Cardiac septum (tissue), 1 donor: ENCODE data around the gene FANK1. TPM values are rescaled to one million over a fixed set of nuclear protein-coding genes. Genes with fewer than 3 reads are reported as not detected.

Experiments
- DNase-seq: peaks from one replicate; pipeline ENCODE4 v3.0.0-alpha.2; 2020; ENCODE audit warnings: low spot score
- intact Hi-C: fragments of 100-400 bp; cut with DNase I; formaldehyde crosslinking; loops from one replicate; pipeline ENCODE4 v1.14.0; 2022
- total RNA-seq: library from RNA; stranded (reverse); fragmentation: NEBNext Ultra II Directional; extraction: Animal tissue kit (Norgen Biotek cat#: 25700); gene quantifications from one replicate; pipeline ENCODE4 v1.2.1, GENCODE V29; 2021
- donor health status: DM: no; HTN: no; CAD: no.

The FANK1 gene
- total RNA-seq, 1 donor from 2014 or later: 0.43 TPM

DNA sequence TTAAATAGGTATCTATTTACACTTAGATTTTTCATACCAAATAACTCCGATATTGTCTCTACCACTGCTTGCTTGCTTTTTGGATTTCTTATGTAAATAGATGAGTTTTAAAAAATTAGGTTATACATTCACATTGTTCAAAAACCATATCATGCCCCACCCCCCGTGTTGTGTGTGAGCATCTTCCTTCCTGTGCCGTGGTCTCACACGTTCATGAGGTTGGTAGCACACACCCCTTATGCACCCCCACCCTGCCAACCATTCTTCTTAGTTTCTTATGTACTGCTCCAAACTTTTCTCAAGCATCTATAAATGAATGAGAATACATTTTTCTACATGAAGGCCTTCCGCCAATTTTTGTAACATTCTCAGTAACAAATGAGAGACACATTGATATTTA, 115.6 kb downstream of the FANK1 start:
- intact Hi-C loops: no loop called here
- DNase-seq: no peak

DNA sequence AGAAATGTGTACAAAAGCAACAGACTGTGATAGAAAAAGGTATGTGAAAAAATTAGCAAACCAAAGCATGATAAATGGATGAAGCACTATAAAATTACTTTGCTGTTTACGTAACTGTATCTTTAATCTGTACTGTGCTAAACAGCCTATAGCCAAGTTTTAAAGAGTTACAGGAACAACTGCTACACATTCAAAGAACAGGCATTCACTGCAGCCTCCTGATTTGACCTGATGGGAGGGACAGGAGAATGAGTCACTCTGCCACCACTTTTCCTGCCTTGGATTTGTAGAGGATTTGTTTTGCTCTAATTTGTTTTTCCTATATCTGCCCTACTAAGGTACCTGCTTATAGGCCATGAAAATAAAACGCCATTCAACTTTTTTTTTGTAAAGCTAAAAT, 116.1 kb downstream of the FANK1 start:
- DNase-seq: no peak
- intact Hi-C loops: no loop called here

DNA sequence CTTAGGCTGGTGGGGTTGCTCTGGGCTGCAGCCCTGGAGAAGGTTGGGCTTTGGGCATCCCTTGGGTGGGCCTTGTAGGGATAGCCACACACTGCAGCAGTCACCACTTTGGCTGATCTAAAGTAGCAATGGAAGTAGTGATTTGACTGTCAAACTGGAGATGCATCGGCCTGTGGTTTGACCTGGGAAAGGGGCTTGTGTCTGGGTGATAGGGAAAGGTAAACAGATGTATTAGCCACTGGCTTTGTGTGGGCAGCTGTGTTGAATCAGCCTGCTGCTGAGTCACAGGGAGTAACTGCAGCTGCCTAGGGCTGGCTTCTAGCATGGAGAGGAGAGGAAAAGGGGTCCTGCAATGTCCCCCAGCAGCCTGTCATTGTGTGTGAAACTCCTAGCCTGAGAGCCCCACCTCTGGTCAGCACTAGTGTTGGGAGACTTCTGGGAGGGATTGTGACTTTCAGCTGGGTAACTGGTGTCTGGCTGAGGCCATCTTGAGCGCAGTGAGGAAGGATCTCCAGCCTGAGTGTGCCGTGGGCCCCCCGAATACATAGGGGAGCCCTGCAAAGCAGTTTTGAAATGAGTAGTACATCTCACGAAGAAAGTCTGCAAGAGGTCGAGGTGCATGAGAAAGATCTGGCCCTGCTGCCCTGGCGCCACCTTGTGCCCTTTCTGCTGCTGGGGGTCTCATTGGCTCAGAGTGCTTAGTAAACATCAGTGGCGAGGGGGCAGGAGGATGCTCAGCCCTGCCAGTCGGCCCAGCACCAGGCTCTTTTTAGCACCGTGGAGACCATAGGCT, 117.3 kb downstream of the FANK1 start:
- intact Hi-C loops: no loop called here
- DNase-seq: no peak

DNA sequence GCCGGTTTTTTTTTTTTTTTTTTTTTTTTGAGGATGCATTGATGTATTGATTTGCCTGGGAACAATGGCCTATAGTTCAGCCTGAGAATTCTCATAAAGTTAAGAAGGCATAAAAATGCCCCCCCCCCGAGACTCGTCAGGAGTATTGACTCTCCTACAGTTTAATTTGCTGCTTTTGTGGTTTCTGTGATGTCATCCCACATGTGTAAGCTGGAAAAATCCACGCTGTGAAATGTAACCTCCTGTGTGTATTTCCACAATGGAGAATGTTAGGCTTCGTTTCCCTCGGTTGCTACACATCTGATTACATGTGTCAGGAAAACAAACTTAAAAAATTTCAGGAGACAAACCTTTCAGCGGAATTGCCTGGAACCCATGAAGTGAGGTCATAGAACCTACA, 117.9 kb downstream of the FANK1 start:
- intact Hi-C loops: no loop called here

DNA sequence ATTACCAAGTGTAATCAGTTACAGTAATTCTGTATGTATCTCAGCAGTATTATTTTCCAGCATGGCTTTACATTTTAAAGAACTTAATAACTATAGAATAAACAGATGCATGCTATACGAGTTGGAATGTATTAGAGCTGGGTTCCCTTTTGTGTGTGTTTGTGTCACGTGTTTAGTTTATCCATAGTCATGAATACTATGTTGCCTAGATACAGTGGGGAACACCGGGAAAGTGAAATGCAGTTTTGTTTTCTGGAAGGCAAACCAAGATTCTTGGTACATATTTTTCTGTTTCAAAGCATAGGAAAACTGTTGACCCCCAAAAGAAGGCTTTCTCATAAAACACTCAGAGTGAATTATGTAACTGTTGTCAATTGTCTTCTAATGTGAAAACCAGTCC, 119.0 kb downstream of the FANK1 start:
- intact Hi-C loops: no loop called here
- DNase-seq: no peak

More for the DNA sequence above, 117.9 kb downstream of the FANK1 start:
- DNase-seq: no peak

DNA sequence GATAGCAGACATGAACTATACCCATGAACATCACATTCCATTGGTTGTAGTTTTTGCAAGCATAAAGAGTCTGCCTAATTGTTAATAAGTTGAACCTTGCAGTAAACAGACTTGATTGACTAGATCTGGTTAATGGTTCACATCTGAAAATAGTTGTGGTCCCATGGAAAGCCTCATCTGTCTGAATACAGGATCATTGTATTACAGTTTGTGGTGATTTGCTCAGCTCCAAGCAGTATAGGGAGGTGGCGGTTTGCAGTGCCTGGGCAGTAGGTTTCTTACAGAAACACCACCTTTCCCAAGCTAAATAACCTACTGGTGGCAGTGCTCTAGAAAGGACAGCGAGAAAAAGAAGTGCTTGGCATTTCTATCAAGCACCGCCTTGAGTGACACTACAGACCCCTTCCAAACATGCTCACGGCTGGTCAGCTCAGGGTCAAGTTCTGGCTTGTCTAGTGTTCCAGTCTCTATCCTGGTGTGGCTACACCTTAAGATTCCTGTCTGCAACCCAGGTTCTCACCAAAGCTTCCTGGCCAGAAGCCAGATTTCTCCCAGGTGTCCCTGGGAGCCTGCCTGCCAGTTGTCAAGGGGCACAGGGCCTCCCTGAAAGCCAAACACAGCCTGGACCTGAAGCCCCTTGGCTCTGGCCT, 119.9 kb downstream of the FANK1 start:
- no peak for DNase-seq
- intact Hi-C loops: no loop called here

DNA sequence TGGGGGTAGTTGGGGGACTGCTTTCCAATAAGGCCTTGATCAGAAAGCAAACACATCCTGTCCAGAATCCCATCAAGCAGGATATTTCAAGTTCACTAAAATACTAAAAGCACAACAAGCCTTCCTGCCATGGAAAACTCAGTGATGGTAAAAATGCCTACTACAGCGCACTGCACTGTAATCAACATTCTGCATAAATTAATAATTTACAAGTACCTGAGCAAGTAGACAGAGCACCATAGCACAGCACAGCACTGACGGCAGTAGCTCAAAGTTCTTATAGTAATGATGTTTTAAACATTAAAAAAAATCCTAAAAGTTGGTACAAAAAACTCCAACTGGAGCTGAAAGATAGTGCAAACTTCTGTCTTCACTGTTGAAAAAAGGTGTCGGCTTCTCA, 120.5 kb downstream of the FANK1 start:
- intact Hi-C loops: no loop called here
- DNase-seq: no peak

DNA sequence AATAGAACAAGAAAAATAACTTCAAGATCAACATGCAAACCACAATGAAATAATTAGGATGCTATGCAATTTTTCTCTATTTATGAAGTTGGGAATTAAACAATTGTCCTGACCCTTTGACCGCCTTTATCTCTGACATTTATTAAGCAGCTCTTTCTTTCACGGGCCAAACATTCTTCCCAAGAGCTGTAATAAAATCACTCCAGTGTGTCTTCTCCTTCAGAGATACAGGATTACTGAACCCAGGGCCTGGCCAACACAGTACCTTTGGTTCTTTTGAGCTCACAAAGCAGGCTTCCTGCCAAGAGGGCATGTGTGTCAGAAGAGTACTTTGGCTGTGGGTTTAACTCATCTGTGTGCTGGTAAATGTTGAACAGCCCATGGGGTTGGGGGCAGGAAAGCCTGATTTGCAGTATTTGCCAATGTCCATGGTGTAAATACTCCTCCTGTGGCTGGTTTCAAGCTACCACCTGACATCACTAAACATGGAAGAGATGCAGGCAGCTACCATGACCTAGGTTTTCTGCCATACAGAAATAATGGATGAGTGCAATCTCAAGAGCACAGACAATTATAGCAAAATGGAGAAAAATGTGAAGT, 121.7 kb downstream of the FANK1 start:
- no peak for DNase-seq
- intact Hi-C loops: no loop called here

DNA sequence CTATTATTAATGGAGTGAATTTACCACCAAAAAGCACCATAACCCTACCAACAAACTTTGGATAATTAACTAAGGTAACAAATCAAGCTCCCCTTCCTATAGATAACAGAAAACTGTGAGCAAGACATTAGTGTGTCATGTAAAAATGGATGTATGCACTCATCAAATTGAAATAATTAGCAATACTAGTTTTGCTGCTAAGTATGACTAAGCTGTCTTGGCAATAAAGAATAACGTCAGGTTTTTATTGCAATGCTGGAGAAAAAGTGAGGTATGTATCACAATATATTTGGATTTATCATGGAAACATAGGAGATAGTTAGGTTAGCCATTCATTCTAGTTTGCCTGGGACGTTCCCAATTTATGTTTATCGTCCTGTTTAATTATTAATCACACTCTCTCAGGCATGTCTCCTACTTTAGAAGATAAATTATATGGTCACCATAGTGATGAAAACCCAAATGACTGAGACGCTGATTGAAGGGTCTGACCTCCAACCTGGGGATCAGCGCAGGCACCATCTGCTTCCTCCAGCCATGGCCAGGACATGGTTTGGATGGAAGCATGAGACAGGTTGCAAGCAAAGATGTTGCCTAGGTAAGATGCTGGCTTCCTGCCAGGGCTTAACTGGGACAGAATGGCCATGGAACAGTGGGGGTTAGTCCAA, 125.6 kb downstream of the FANK1 start:
- DNase-seq: no peak
- intact Hi-C loops: no loop called here

DNA sequence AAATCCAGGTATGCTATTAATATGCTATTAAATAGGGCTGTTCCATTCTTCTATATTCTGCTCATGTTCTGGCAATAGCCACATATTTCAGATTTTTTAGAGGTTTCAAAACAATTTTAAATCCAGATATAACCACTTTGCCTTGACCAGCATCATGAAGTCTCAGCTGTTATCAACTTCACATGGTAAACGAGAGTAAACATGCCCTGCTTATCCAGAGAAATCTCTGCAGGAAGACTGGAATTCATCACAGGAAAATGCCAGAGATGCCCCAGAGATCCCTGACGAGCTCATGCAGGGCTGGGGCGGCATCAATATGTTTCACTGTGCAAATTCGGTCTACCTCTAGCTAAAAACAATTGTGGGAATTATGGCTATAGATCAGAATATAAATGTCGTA, 126.5 kb downstream of the FANK1 start:
- no peak for DNase-seq
- intact Hi-C loops: no loop called here

DNA sequence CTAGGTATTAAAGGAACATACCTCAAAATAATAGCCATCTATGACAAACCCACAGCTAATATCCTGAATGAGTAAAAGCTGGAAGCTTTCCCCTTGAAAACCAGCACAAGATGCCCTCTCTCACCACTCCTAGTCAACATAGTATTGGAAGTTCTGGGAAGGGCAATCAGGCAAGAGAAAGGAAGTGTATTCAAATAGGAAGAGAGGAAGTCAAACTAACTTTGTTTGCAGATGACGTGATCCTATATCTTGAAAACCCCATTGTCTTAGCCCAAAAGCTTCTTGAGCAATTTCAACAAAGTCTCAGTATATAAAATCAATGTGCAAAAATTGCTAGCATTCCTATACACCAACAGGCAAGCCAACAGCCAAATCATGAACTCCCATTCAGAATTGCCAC, 131.3 kb downstream of the FANK1 start:
- no peak for DNase-seq
- intact Hi-C loops: no loop called here

DNA sequence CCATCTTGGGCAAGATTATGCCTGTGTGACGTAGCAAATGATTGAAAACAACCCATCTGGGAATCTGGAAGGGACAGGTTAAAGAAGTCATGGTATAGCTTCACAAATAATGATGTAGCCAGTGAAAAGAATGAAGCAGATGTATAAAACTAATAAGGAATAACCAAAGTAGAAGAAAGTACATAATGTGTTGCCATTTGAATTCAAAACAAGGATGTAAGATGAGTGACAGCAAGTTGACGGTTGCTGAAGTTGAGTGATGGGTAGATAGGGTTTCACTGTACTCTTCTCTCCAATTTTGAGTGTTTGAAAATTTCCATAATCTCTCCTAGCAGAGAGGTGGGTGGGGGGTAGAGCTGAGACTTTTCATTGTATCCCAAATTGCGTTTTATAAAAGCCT, 133.6 kb downstream of the FANK1 start:
- intact Hi-C loops: no loop called here
- DNase-seq: no peak

DNA sequence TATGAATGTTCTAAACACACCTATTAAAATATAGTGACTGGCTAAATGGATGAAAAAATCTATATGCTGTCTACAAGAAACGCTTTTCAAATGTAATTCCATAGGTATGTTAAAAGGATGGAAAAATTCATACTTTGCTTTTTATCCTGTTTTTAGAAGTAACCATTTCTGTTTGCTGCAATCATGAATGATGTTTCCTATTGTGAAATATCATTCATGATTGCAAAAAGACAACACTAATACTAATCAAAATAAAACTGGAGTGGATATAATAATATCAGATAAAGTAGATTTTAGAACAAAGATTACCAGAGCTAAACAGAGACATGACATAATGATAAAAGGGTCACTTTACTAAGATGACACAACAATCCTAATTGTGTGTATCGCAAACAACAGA, 138.2 kb downstream of the FANK1 start:
- DNase-seq: no peak
- intact Hi-C loops: no loop called here

DNA sequence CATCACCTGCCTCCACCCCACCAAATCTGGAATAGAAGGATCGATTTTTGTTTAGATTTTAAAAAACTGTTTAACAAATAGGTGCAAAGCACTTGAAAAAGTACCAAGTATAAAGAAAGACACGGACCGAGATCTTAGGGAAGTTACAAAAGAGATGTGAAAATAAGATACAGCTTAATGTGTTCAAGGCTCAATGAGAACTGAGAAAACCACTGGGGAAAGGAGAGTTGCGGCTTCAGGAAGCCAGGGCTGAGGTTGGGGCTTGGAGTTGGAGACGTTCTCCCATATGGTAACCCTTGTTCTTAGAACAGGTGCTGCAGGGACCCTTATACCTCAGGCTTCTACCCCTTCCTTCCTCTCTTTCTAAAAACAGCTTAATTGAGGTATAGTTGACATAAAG, 140.2 kb downstream of the FANK1 start:
- intact Hi-C loops: no loop called here
- no peak for DNase-seq

DNA sequence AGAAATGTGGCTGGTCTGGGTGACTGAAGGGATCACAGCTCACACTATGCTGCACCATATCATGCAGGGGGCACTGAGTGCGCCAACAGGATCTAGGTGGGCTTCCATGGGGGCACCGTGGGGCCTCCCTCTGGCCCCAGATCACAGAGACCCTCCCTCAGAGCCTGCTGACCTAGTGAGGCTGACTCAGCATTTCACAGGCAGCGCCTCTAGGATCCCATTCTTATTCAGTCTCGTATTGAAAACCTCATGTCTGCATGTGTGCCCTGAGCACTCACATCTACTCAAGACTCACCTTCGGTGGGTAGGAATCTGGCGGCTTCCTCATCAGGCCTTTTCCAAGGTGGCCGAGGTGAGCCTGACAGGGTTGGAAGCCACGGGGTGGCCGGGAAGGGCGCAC, 141.6 kb downstream of the FANK1 start:
- intact Hi-C loops: no loop called here
- DNase-seq: no peak

DNA sequence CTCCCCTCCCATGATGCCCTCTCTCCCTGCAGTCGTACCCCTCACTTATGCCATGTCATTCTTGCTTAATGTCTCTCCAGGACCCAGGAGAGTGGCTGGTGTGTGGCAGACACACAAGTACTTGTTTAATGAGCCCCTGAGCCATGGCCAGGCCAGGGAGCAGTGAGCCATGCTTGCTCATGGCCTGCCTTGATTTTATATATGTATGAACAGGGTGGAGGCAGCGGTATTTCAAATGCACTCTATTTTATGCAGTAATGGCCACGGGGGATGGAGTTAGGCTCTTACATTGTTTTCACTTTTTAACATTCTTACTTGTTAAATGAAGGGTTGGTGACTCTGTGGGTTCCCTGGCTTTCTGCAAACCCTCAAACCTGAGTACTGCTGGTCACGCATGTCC, 144.8 kb downstream of the FANK1 start:
- DNase-seq: peak; percentile 31
- intact Hi-C loops: loop anchor here (10.0 kb wide), 1 partner anchor 114 kb away; no protein-coding TSS in a partner anchor

DNA sequence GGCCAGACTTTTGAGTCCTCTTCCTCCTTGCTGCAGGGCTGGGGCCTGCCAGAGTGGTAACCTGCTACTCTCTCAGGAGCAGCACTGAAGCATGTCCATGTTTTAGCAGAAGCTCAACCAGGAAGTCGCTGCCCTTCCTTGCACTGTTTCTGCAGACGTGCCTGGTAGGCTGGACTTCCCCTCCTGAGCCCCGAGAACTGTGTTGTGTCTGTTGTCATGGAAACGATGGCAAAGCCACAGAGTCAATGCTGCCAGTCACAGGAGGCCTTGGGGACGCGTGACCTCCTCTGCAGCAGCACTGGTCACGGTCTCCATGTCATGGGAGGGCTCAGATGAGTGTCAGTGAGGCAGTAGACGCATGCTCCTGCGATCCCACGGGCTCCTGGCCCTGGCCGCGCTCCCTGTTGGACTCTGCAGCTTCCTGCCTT, 145.5 kb downstream of the FANK1 start:
- DNase-seq: peak; percentile 93

DNA sequence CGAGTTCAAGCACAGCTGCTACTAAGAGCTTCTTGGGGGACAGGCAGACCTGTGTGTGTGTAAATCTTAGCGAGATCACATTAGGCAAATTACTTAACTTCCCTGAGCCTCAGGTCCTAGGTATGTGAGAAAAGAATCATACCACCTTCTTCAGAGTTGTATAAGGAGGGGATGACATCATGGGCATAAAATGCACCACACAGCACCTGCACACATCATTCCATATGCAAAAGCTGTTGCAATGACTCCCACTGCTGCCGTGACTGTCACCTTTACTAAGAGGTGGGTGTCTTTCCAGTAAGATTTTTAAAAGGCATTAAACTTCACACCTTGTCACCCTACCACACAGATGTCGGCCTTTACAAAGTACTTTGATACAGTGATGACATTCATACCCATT, 146.0 kb downstream of the FANK1 start:
- DNase-seq: peak; percentile 64
- intact Hi-C loops: loop anchor here (10.0 kb wide), 1 partner anchor 112 kb away; no protein-coding TSS in a partner anchor

More for the DNA sequence above, 145.5 kb downstream of the FANK1 start:
- intact Hi-C loops: loop anchor here (10.0 kb wide), 1 partner anchor 113 kb away; no protein-coding TSS in a partner anchor

DNA sequence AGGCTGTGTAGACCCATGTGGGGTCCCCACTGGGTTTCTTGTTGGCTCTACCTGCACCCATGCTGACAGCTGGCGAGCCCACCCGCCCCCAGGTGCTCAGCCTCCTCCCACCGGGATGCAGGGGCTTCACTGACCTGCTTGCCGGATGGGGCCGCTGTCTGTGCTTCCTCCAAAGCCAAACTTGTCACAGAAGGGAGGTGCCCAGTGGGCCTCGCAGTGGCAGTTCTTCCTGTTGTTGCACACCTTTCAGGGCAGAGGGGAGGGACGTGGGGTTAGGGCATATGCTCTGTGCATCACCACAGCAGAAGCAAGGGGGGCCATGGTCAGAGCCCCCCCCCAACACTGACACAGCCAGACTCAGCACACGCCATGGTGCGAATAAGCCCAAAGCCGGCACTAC, 146.5 kb downstream of the FANK1 start:
- intact Hi-C loops: loop anchor here (10.0 kb wide), 1 partner anchor 112 kb away; no protein-coding TSS in a partner anchor
- peak; percentile 50 for DNase-seq

DNA sequence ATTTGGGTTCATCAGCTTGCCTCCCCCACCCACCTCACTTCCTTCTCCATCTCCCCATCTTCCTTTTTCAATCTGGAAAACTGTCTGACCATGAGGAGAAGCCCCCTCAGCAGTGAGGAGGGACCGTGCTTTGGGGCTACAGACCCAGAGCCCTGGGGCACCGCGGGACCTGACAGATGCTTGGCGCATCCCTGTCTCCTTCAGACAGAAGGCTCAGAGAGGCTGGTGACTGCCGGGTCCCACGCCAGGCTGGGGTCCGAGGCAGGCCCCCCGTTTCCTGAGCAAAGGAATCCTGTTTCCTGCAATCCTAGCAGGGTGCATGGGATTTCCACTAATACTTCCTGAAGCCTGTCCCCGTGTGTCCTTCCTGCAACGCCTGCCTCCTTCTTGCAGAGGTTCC, 147.0 kb downstream of the FANK1 start:
- DNase-seq: no peak
- intact Hi-C loops: loop anchor here (10.0 kb wide), 1 partner anchor 111 kb away; no protein-coding TSS in a partner anchor
